Stimulated activated CD4-positive, alpha-beta T cell treated with anti-CD3 and anti-CD28 coated beads, Interleukin-15, amount 100 ng/mL, for 48 hours (primary cell): ENCODE results near the gene BABAM1.
A peak's percentile ranks its signal among the peaks of the same experiment; 100 is the strongest.

ENCODE experiments used
- DNase-seq, 2 donors: peaks; one replicate each; pipeline ENCODE4 v3.0.0-alpha.2; 2020; ENCODE audit warnings: low read depth in 2 of 2

BABAM1 gene

DNA sequence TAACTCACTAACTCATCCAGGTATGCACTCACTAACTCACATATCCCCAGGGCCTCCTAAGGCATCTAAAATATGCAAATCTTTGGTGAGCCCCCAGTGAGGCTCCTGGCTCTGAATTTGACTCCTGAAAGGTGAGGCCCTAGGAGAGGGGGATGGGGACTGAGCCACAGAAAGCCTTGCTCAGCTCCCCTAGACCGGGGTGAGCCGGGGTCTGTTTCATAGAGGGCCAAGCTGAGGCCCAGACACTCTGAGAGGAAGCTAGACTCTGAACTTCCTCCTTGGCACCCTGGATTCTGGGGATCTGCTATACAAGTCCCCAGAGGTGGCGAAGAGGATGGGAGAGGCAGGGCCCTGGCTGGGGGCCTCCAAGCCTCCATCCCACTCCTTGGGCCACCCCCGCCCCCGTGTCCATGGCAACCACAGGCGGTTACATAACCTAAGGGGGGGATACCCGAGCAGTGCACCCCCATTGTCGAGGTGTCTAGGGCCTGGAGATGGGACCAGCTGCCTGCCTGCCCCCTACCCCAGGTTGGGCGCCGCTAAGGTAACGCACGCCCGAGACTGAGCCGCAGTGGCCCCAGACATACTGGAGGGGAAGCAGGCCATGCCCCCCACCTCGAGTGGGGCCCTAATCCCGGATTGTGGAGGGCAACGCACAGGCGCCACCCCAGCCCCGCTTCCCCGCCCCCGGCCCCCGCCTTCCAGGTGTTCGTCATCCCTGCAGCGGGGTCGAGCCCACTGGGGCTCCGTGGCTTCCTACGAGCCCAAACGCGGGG is 35.3 kb downstream of the BABAM1 start:
- no peak for DNase-seq

DNA sequence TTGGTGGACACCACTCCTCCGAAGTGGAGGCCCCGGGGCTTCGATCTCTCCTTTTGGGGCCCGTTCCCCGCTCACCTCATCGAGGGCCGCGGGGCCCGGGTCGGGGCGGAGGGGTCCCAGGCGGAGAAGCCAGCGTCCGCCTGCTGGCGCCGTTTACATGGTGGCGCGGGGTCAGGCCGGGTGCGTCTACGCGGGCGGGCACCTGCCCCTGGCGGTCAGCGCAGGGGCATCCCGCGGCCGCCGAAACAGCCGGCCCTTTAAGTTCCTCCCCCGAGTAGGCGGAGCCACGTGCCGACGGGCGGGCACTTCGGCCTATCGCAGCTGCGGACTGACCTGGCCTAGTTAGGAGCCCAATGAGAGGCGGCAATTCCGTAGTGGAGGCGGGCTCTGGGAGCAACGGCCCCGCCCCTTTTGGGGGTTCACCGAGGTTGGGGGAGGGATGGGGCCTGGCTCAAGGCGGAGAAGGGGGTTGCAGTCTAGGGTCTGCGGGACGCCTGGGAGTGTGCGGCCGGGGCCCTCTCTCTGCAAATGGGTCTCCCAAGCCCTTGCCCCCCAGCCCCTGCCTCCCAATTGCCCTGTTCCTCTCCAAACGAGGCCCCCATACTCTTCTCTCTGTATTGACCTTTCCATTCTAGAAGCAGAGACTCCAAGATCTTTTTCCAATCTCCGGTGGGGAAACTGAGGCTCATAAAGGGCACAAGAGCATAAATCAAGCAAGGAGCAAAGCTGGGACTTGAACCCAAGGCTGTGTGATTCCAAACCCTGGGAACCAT is 36.1 kb downstream of the BABAM1 start, which contains the start of gene ABHD8:
Gene ABHD8, minus strand, starts transcription at position 259 of the 773 bp plus-strand sequence. CDS start 1,809 bp downstream, outside the sequence.
- DNase-seq = peak; percentile 91 to 94

DNA sequence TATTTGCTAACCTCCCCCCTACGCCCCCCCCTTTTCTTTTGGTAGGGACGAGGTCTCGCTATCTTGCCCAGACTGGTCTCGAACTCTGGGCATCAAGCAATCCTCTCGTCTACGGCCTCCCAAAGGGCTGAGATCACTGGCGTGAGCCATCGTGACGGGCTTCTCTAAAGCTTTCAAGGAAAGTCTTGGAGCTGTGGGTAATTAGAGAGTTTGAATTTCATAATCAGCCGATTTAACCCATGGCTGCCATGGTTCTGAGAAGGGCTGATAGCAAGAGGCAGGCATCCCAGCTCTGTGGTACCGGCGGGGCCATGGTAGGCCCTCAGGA is 36.7 kb downstream of the BABAM1 start:
- no peak for DNase-seq

DNA sequence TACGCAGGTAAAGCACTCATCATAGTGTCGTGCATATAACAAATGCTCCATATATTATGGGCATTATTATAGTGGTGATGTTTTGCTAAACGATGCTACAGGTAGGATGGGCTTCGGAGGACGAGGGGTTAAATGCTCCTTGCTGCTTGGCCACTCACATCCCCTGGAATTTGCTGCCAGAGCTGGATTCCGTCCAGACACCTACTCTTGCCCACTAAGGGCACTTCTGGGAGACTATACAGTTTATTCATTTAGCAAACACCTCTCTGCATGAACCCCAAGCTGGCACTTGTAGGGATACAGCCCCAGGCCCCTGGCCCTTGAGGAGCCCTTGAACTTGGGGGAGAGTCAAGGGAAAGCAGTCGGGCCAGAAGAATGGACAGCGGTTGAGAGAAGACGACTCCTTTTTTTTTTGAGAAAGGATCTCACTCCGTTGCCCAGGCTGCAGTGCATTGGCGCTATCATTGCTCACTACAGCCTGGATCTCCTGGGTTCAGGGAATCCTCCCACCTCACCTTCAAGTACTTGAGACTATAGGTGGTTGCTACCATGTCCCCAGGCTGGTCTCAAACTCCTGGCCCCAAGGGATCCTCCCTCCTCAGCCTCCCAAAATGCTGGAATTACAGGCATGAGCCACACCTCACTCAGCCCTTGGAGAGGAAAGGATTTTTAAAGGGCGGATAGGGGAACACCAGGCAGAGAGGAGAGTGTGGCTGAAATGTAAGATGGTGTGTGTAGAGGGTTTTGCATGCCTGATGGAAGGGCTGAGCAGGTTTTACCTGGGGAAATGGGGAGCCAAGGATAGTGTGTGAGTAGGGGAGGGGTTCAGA is 37.4 kb downstream of the BABAM1 start:
- no peak for DNase-seq

DNA sequence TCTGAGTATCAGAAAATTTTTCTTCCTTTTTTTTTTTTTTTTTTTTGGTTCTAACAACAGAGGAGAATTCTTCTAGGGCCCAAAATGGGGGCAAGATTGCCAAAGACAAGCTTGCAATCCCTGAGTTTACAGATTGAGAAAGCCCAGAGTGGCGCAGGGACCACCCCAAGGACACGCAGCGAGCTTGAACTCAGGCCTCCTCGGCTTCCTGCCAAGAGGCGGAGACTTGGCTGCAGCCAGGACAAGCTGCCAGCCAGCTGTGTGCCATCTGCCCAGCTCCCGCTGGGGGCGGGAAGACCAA is 37.9 kb downstream of the BABAM1 start:
- no peak for DNase-seq

DNA sequence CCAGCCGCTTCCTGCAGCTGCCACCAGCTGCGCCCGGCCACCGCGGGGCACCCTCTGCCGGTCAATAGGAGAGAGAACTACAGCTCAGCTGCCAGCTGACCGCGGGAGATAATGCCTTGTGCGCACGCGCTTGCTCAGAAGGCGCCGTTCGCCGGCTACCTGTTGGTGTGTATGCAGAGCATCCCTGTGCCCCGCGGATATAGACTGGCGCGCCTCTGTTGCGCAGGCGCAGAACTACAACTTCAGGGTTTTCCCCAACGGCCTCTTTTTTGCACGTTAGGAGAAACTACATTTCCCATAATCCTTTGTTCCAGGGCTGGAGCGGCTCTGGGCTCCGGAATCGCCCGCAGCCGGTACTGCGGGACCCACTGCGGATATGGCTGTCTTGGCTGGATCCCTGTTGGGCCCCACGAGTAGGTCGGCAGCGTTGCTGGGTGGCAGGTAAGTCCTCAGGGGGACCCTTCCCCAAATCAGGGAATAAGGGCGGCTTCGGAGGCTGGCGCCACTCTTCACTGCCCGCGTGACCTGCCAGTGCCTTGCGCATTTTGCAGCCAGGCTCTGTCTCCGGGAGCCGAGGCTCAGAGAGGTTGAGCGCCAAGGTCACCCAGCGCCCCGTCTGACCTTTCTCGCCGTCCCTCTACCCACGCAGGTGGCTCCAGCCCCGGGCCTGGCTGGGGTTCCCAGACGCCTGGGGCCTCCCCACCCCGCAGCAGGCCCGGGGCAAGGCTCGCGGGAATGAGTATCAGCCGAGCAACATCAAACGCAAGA is 38.5 kb downstream of the BABAM1 start, which contains the start of gene MRPL34:
Gene MRPL34, plus strand, starts transcription at position 356 of the 768 bp plus-strand sequence. Its CDS starts 21 bp downstream, at position 377.
- peak; percentile 91 to 97 for DNase-seq

DNA sequence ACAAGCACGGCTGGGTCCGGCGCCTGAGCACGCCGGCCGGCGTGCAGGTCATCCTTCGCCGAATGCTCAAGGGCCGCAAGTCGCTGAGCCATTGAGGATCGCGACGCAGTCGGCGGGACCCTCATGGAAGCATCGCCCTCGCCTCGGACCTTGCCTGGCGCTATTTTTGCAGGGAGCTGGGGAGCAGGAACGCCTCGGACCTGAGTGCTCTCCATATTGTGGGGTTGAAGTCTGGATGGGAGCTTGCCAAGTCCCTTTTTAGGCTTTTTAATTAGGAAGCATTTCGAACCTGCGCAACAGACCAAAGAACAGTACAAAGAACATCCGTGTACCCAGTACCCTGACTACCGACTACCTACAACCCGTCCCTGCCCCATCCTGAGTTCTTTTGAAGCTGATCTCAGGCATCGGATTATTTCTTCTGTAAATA is 39.1 kb downstream of the BABAM1 start:
- no peak for DNase-seq

DNA sequence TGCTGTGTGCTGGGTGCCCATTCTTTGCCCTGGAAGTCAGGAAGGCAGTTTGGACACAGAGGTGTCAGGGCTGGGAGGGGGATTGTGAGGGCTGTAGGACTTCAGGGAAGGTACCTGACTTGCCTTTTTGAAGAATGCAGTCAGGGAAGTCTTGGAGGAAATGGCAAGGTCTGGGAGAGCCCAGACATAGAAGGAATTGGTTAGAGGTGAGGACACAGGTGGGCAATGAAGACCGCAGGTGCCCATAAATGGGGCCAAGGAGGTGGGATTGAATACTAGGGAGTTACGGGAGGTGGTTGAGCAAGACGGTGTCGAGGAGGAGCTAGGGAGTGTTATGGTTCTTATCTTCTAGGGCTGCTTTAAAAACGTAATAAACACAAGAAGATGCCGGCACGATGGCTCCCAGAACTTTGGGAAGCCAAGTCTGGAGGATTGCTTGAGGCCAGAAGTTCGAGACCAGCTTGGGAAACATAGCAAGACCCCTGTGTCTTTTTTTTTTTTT is 40.7 kb downstream of the BABAM1 start:
- no peak for DNase-seq

DNA sequence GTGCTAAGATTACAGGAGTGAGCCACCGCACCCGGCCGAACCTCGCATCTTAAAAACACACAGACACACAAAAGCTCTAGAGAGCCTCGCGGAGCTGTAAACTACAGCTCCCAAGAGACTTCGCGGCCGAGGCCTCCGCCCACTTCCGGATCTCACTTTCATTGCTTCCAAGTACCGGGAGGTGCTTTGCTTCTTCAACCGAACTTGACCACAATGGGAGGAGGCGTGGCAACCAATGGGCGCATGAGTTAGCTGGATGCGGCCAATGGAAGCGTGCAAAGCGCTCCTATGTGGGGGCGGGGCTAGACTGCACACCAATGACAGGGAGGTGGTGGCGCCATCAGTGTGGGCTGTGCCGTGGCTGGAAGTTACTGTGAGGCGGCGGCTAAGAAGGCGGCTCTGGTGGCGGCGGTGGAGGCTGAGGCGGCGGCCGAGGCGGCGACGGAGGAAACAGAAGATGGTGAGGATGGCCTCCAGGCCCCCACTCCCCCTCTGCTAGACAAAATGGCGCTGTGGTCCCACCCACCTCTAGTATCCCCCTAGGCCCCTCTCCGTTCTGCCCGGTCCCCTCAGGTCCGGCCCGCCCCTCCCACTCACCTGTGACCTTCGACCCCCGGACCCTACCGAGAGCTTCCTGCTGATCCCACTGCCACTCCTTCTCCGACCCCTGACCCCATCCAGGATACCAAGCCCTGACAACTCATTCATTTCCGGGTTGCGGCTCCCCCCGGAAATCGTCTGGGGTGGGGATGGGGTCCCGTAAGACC is 42.1 kb downstream of the BABAM1 start, which contains the start of gene DDA1:
Gene DDA1, plus strand, starts transcription at position 366 of the 767 bp plus-strand sequence. Its CDS starts 92 bp downstream, at position 458.
- DNase-seq = peak; percentile 99

DNA sequence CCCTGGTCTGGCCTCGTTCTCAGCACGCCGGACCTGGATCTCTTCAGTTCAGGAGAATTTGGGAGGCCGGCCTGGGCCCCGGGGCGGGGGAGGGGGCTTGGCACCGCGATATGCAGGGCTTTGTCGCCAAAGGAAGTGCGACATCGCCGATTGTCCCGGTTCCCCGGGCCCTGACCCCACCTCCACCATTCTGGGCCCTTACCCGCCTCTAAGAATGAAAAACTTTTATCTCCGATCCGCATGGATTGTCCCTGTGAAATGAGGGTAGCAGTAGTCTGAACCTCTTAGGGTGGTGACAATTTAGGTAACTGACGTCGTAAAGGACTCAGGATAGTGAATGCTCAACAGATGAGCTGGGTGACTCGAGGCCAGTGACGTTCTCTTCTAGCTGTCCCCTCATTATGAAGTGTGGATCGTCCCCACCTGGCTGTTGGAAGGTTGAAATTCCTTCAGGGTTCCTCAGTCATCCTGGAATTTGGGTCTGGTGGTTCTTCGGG is 42.8 kb downstream of the BABAM1 start:
- DNase-seq = no peak

DNA sequence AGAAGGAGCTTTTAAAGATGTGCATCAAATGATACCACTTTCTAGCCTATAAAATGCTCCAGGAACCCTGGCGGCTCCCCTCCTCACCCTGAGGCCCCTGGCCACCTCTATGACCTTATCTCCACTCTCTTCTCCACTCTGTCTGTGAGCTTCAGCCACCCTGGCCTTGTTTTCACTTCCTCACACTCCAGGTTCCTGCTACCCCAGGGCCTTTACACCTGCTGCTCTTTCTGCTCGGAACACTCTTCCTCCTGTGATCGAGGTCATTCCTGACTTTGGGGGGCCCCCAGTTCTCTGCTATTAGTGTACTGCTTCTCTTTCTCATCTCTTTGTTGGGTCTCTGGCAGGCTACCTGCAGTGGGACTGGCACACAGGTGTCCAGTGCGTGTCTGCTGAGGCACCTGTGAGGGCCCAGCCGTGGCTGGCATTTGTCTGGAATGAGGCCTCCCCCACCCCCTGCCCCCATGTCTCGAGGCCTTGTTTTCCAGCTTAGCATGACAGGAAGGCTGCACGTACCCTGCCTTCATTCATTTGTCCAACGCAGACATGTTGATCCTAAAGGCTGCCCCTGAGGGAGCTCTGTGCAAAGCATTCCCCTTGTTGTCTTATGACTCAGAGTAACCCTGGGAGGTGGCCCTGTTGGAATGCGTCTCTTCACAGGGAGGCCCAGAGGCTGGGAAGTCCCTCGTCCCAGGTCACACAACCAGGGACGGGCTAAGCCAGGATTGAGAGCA is 44.4 kb downstream of the BABAM1 start:
- no peak for DNase-seq

DNA sequence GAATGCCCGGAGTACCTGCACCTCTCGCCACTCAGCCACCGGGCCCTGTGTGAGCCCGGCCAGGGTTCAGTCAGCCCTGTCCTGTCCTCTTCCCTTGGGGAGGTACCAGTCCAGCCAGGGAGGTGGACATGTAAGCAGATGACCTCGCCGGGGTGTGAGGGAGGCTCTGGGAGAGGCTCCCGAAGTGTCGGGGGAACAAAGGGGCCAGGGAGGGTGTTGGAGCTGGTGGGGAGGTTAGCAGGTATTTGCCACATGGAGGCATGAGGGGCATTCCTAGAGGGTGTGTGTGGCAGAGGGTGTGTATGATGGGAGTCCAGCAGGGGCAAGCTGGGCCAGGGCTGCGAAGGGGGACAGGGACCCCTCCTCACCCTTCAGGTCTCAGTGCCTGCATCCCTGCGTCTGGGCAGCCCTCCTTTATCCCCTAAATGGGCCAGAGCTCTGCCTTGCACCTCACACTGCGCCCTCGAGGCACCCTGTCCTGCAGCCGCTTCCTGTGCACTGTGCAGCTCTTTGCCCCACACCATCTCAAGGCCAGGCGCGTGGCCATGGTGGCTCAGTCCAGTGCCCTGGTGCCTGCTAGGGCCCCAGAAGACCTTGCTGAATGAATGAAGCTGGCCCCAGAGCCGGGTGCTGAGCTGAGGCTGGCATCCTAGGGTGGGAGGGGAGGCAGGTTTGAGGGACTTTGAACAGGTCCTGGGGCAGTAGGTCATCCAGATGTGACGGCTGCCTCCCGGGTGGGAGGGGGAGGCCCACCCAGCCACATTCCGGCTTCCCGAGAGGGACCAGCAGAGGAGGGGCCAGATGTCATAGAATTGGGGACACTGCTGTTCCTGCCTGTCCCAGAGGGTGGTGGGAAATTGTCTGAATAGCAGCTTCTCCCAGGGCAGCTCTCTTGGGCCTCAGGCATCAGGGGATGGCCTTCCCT is 45.2 kb downstream of the BABAM1 start:
- no peak for DNase-seq

DNA sequence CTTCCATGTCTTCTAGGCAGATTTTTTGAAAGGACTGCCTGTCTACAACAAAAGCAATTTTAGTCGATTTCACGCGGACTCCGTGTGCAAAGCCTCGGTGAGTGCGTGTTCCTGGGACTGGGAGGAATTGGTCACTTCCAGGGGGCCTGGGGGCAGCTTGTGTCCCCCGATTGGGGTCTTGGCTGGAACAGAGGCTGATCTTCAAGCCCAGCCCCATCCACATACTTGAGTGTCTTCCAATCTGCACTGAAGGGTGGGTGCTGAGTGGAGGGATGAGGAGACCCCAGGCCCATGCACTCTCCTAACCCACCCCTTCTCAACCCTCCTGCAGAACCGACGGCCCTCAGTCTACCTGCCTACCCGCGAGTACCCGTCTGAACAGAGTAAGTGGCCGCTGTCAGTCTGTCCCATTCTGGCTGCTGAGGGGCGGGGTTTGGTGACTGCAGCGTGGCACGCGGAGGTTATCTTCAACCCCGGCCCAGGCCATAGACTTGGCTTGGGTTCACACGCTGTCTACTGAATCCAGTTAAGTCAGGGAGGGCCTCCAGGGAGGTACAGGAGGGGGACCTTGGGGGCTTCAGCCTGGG is 46.9 kb downstream of the BABAM1 start:
- no peak for DNase-seq

DNA sequence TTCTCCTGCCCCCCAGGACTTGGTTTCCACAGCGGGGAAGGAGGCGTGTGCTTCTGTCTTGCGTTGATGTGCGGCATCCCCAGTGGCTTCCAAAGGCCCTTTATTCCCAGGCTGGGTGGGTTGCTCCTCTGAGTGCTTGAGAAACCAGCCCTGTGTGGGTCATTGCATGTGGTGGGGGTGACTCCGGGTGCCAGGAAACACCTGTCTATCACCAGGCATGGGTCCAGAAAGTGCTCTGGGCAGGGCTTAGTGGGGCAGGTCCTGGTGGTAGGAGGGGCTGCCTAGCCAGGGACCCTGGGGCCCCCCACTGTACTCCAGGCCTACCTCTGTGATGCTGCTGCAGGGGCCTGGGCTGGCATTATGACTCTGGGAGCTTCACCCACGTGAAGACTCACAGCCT is 51.7 kb downstream of the BABAM1 start:
- no peak for DNase-seq

DNA sequence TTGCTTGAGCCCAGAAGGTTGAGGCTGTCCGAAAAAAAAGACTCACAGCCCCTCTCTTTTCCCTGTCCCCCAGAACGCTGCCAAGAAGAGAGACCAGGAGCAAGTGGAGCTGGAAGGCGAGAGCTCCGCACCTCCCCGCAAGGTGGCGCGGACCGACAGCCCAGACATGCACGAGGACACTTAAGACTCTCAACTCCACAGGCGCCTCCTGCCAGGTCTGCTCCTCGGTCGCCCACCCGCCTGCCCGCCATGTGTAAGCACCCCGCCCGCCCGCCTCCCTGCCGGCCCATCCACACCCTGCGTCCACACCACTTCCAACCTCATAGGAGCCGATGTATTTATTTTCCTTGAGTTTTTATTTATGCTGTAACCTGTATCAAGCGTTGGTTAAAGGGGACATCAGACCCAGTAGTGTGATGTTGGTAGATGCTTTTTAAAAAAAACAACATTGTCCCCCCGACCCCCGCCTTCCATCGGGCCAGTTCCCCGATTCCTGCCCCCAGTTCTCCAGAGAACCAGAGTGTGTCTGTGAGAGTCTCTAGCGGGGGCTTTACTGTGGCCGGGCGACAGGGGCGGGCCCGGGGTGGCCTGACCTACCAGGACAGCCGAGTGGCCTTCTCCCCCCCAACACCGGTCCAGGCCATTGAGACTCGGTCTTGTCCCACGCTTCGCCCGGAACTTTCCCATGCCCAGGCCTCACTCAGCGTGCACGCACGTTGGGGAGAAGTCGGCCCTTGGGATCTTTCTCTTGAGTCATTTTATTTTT is 52.4 kb downstream of the BABAM1 start:
- DNase-seq = no peak

DNA sequence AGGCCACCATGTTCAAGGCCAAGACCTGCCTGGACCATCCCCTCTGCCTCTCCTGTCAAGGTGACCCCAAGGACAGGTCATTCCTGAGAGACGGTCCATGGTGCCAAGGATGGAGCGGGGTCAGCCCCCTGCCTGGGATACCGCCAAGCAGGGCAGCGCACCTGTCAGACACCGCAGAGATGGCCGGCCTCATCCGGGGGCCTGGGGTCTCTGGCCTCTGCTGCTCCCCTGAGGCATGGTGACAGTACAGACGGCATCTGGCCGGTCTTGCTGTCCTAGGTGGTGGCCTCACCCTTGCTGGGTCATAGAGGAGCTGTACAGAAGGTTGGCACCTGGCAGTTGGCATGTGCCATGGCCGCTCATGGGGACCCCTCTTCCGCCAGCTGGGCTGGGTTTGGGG is 53.2 kb downstream of the BABAM1 start:
- DNase-seq = no peak
